Gastrocnemius medialis (tissue), 4 donors: ENCODE measurements around the gene PRDX5. TPM values are rescaled to one million over a fixed set of nuclear protein-coding genes. Genes with fewer than 3 reads are reported as not detected.

Source experiments
- ATAC-seq, 2 donors: fragments of 150-250 bp; one replicate each; pipeline ENCODE4 v1.9.1; 2016
- DNase-seq, 2 donors: peaks; one replicate each; pipeline ENCODE4 v3.0.0-alpha.2; 2019
- H3K27ac ChIP-seq, 4 donors: fragments of 200-600 bp; sonication (generic); 1 replicate in 1 of 4; 2 replicates in 3 of 4; pipeline ENCODE4 v1.5.1; 2016 to 2018; ENCODE audit warnings: mild to moderate bottlenecking in 2 of 4, moderate library complexity in 1 of 4
- H3K27me3 ChIP-seq, 3 donors: fragments of 200-600 bp; sonication (generic) in 2 of 3; 1 replicate in 1 of 3; 2 replicates in 2 of 3; pipeline versions ENCODE4 v1.5.1 to v1.6.0; 2016 to 2019; ENCODE audit warnings: mild to moderate bottlenecking in 1 of 3, moderate library complexity in 1 of 3
- H3K36me3 ChIP-seq, 2 donors: fragments of 200-600 bp; sonication (generic) in 1 of 2; one replicate each; pipeline ENCODE4 v1.5.1; 2017 to 2018
- H3K4me1 ChIP-seq, 2 donors: fragments of 200-600 bp; sonication (generic) in 1 of 2; one replicate each; pipeline ENCODE4 v1.5.1; 2016 to 2017; ENCODE audit warnings: mild to moderate bottlenecking in 2 of 2
- H3K4me3 ChIP-seq, 4 donors: fragments of 200-600 bp; sonication (generic) in 3 of 4; 1 replicate in 1 of 4; 2 replicates in 3 of 4; pipeline ENCODE4 v1.5.1; 2016 to 2019; ENCODE audit warnings: mild to moderate bottlenecking in 2 of 4
- H3K9me3 ChIP-seq, 3 donors: fragments of 200-600 bp; sonication (generic) in 2 of 3; 1 replicate in 1 of 3; 2 replicates in 2 of 3; pipeline ENCODE4 v1.5.1; 2016 to 2019
- CTCF ChIP-seq, 5 experiments: fragments of 450-650 bp in 3 of 5; fragments of 200-600 bp in 2 of 5; sonication (generic) in 2 of 5; IDR thresholded peaks in 4 of 5; conservative IDR thresholded peaks in 1 of 5; 1 replicate in 4 of 5; 2 replicates in 1 of 5; pipeline ENCODE4 v1.5.1; 2016 to 2019; ENCODE audit warnings: antibody characterized with exemption in 5 of 5, mild to moderate bottlenecking in 3 of 5, moderate library complexity in 3 of 5
- POLR2A ChIP-seq, 2 donors: fragments of 450-650 bp; IDR thresholded peaks; one replicate each; pipeline ENCODE4 v1.6.1; 2017; ENCODE audit warnings: antibody characterized with exemption in 2 of 2, mild to moderate bottlenecking in 2 of 2, moderate library complexity in 2 of 2
- in situ Hi-C, 4 donors: fragments of 200-750 bp; cut with MboI; loops; one replicate each; pipeline versions ENCODE4 v1.15.0 to v1.8.0; 2017; ENCODE audit warnings: low sequenced_read_pairs in 4 of 4
- intact Hi-C: fragments of 100-400 bp; cut with DNase I; formaldehyde crosslinking; loops from one replicate; pipeline ENCODE4 v1.15.1; 2023; ENCODE audit warnings: low total_unique reads
- total RNA-seq, 4 donors: library from RNA; depleted of rRNA; stranded (reverse); fragments of >200 nt; gene quantifications; one replicate each; pipeline versions ENCODE4 v1.1.0 to v1.2.3, GENCODE V29; 2016

The PRDX5 gene
- total RNA-seq, 4 donors from 2014 or later = 170 to 257 (median 219) TPM

DNA sequence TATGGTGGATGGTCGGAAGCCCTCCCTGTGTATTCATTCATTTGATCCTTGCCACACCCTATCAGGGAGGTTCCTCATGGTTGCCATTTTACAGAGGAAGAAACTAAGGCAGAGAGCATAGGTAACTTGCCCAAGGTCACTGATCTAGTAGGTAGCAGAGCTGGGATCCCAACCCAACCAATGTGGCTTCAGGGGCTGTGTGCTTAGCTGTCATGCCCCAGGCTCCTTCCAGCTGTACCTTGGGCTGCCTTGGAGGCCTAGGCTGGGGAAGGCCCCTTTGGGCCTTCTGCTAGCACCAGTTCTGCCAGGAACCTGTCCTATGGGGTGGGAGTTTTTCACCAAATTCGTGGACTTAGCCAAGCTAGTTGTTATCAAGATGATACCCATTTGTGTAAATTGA, 42.1 kb upstream of the PRDX5 start:
- no peak overlapping the region for H3K27ac ChIP-seq
- no peaks in the 10 kb centered on the region for H3K9me3 ChIP-seq
- no peaks in the 10 kb centered on the region for H3K27me3 ChIP-seq
- TF ChIP-seq CTCF (IDR thresholded peaks at IDR 0.05 in 4 of 5, conservative IDR thresholded peaks at IDR 0.05 in 1 of 5) = no peak
- TF ChIP-seq POLR2A (IDR thresholded peaks at IDR 0.05) = no peak
- peaks cover 0 to 15% of the 10 kb centered on the region in 2 donors for H3K36me3 ChIP-seq
- DNase-seq (no peak), ATAC-seq (no peak)
- no peak overlapping the region for H3K4me3 ChIP-seq
- in situ Hi-C loops = no loop called here
- intact Hi-C loops = no loop called here
- H3K4me1 ChIP-seq = peaks cover 6 to 9% of the 10 kb centered on the region in 2 donors

DNA sequence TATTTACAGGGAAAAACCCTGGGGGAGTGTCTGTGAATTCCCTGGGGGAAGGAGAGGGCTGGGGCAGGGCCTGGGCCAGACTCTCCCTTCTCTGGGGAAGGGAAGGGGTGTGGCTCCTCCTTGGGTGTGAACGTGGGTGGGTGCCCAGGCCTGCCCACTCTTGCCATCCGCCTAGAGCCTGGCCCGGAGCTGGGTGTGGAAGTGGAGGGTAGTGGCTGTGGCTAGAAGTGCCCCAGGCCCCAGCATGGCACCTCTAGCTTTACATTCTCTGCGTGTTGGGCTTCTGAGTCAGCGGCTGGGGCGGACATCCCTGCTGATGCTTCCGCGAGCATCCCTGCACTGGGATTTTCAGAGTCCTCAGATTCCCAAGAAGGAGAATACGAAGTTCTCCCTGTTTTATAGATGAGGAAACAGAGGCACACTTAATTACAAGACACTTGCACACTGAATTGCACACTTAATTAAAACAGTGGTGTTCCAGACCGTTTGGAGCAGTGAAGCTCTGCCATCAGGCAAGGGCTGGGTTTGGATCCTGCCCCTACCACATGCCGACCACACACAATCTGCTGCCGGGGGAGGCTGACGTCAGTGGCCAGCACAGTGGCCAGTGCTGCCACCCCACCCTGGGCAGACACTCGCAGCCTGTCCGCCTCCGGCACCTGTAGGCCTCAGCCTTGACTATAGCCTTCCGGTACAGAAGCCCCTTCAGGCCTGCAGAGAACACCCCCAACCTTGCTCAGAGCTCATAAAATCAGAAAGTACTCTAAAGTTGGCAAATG, 41.1 kb upstream of the PRDX5 start:
- TF ChIP-seq POLR2A (IDR thresholded peaks at IDR 0.05) (no peak), CTCF (IDR thresholded peaks at IDR 0.05 in 4 of 5, conservative IDR thresholded peaks at IDR 0.05 in 1 of 5) (no peak)
- in situ Hi-C loops (no loop called here), intact Hi-C loops (no loop called here)
- Histone ChIP-seq H3K36me3 (peaks cover 0 to 15% of the 10 kb centered on the region in 2 donors), H3K9me3 (no peaks in the 10 kb centered on the region), H3K4me1 (peaks cover 3 to 6% of the 10 kb centered on the region in 2 donors), H3K27ac (no peak overlapping the region), H3K27me3 (no peaks in the 10 kb centered on the region), H3K4me3 (no peak overlapping the region)
- no peak for ATAC-seq
- DNase-seq = no peak

- TF ChIP-seq POLR2A (IDR thresholded peaks at IDR 0.05) (no peak), CTCF (IDR thresholded peaks at IDR 0.05 in 4 of 5, conservative IDR thresholded peaks at IDR 0.05 in 1 of 5) (no peak)
- Histone ChIP-seq H3K27me3 (no peaks in the 10 kb centered on the region), H3K4me1 (peaks cover 6% of the 10 kb centered on the region in 2 donors), H3K27ac (no peak overlapping the region), H3K4me3 (no peak overlapping the region), H3K9me3 (no peaks in the 10 kb centered on the region), H3K36me3 (peaks cover 0 to 20% of the 10 kb centered on the region in 2 donors)
- ATAC-seq (no peak), DNase-seq (no peak)
- intact Hi-C loops (no loop called here), in situ Hi-C loops (no loop called here)
Observed at GRCh38 chr11:64278576-64279190, 39.2 kb upstream of the PRDX5 start.

DNA sequence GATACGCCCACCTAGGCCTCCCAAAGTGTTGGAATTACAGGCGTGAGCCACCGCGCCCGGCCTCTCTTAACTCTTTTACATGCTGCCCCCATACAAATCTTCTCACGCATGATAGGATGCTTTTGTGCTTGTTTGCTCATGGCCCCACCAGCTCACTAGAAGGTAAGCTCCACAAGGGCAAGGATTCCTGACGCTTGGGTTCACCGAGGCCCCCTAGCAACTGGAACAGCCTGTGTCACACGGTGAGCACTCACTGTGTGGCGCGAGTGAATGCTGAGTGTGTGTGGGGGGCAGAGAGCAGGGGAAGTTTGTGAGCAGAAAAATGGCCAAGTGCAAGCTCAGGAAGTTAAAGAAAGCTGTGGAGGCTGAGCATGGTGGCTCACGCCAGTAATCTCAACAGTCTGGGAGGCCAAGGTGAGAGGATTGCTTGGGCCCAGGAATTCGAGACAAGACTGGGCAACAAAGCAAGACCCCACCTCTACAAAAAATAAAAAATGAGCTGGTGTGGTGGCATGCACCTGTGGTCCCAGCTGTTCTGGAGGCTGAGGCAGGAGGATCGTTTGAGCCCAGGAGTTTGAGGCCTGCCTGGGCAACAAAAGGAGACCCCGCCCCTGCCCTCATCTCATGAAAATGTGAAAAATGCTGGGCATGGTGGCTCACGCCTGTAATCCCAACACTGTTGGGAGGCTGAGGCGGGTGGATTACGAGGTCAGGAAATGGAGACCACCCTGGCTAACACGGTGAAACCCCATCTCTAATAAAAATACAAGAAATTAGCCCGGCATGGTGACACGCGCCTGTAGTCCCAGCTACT, 35.8 kb upstream of the PRDX5 start:
- DNase-seq = no peak
- H3K36me3 ChIP-seq = peaks cover 0 to 11% of the 10 kb centered on the region in 2 donors
- no peak overlapping the region for H3K4me3 ChIP-seq
- no peak for TF ChIP-seq CTCF (IDR thresholded peaks at IDR 0.05 in 4 of 5, conservative IDR thresholded peaks at IDR 0.05 in 1 of 5)
- no peak for TF ChIP-seq POLR2A (IDR thresholded peaks at IDR 0.05)
- no peak for ATAC-seq
- H3K27ac ChIP-seq = no peak overlapping the region
- no peaks in the 10 kb centered on the region for H3K9me3 ChIP-seq
- H3K27me3 ChIP-seq = no peaks in the 10 kb centered on the region
- peaks cover 22 to 25% of the 10 kb centered on the region in 2 donors for H3K4me1 ChIP-seq
- in situ Hi-C loops (no loop called here), intact Hi-C loops (no loop called here)
